AG04449 (cell line): ENCODE results near the gene CTSE.

Source experiments
- CTCF ChIA-PET: fragments of 350-600 bp; formaldehyde crosslinking; extraction: SDS; loops from one replicate; lab custom pipeline; 2021; ENCODE audit warnings: antibody characterized with exemption; lab: Yijun Ruan, JAX
- POLR2A ChIA-PET: fragments of 400-600, 350-600 bp; formaldehyde crosslinking; extraction: SDS; loops from one replicate; lab custom pipeline; 2020; ENCODE audit warnings: antibody characterized with exemption, inconsistent platforms; lab: Yijun Ruan, JAX
- DNase-seq: peaks from one replicate; pipeline ENCODE4 v3.0.0-alpha.2; 2010; ENCODE audit warnings: low read depth, low spot score
- H3K4me3 ChIP-seq: 2 replicates; pipeline ENCODE4 v1.5.1; 2011; ENCODE audit warnings: low read depth, mild to moderate bottlenecking, control low read depth, low read length
- CTCF ChIP-seq: IDR thresholded peaks from one replicate; pipeline ENCODE4 v1.5.1; 2011; ENCODE audit warnings: mild to moderate bottlenecking, moderate library complexity, low read length, control low read depth, inconsistent platforms; ENCODE audit not compliant: insufficient read depth; ENCODE audit errors: missing control alignments

Gene CTSE

GRCh38 chr1:206040328-206040727, 16.6 kb upstream of the CTSE start:
- ChIA-PET CTCF (interaction anchor here (2.9 kb wide), 1 partner anchor 10 kb away, joined by 20 read pairs; no protein-coding TSS in a partner anchor), POLR2A (no interaction called here)
- no peak overlapping the region for H3K4me3 ChIP-seq
- TF ChIP-seq CTCF, result no peak
- DNase-seq, result no peak

GRCh38 chr1:206039046-206039973, 15.6 kb upstream of the CTSE start:
- ChIA-PET CTCF (interaction anchor here (0.6 to 2.9 kb wide), 3 partner anchors 9 to 63 kb away, joined by 3 to 20 read pairs (median 4); no protein-coding TSS in a partner anchor), POLR2A (no interaction called here)
- no peak overlapping the region for H3K4me3 ChIP-seq
- no peak for TF ChIP-seq CTCF
- no peak for DNase-seq

- ChIA-PET CTCF (interaction anchor here (0.6 to 1.5 kb wide), 4 partner anchors 42 to 379 kb away, joined by 3 to 5 read pairs (median 3); no protein-coding TSS in a partner anchor), POLR2A (no interaction called here)
- TF ChIP-seq CTCF, result no peak
- no peak for DNase-seq
- no peak overlapping the region for H3K4me3 ChIP-seq
Observed at GRCh38 chr1:206037581-206037980, 13.9 kb upstream of the CTSE start.

- no peak for TF ChIP-seq CTCF
- CTCF ChIA-PET, result interaction anchor here (0.6 to 1.5 kb wide), 3 partner anchors 59 to 378 kb away, joined by 3 to 5 read pairs (median 3); no protein-coding TSS in a partner anchor
- no peak overlapping the region for H3K4me3 ChIP-seq
- POLR2A ChIA-PET, result no interaction called here
- no peak for DNase-seq
Observed at GRCh38 chr1:206036663-206037455, 13.2 kb upstream of the CTSE start.

- H3K4me3 ChIP-seq, result no peak overlapping the region
- no peak for TF ChIP-seq CTCF
- CTCF ChIA-PET, result interaction anchor here (0.9 to 1.4 kb wide), 5 partner anchors 9 to 76 kb away, joined by 3 to 4 read pairs (median 3); no protein-coding TSS in a partner anchor
- POLR2A ChIA-PET, result no interaction called here
- no peak for DNase-seq
Observed at GRCh38 chr1:206035027-206035426, 11.3 kb upstream of the CTSE start.
